Cerebellar nuclear complex (tissue), 1 donor: ENCODE data around the gene SPDYE11.
"Not testable (repeated sequence)": the region's sequence is repeated elsewhere in the genome, so short reads cannot be mapped to it uniquely, and the experiment has no call there.

Experiments used
- DNase-seq, 2 experiments: peaks; one replicate each; lab custom pipeline; 2025; lab: John Stamatoyannopoulos, UW

SPDYE11 gene, protein sequence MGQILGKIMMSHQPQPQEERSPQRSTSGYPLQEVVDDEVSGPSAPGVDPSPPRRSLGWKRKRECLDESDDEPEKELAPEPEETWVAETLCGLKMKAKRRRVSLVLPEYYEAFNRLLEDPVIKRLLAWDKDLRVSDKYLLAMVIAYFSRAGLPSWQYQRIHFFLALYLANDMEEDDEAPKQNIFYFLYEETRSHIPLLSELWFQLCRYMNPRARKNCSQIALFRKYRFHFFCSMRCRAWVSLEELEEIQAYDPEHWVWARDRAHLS

DNA sequence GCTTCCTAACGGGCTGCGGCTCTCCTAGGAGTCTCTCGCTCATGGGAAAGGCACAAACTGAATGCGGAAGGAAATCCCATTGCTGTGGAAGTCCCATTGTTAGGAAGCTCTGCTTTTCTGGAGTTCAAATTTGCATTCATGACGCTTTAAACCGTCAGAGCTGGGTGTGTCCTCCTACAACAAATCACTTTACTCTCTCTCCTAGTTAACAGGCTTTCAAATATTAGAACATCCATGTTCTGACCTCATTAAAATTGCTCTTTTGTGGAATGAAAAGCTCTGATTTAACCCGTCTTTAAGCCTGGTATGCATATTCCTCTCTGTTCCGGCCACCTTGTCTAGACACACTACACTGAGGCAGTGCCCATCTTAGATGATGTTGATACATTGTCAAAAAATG, at the start of gene SPDYE11:
Gene SPDYE11, minus strand, starts transcription at position 101 of the 400 bp plus-strand sequence. CDS start 1,800 bp downstream, outside the sequence.
- DNase-seq, result not testable (repeated sequence)

- DNase-seq, result not testable (repeated sequence)
These were observed 28.2 kb upstream of the SPDYE11 start, which contains the start of gene SPDYE9 for GRCh38 chr7:73085938-73086337. Gene SPDYE9, minus strand, starts transcription at chr7:73086038. Its CDS starts 1,800 bp downstream, at chr7:73084238.

DNA sequence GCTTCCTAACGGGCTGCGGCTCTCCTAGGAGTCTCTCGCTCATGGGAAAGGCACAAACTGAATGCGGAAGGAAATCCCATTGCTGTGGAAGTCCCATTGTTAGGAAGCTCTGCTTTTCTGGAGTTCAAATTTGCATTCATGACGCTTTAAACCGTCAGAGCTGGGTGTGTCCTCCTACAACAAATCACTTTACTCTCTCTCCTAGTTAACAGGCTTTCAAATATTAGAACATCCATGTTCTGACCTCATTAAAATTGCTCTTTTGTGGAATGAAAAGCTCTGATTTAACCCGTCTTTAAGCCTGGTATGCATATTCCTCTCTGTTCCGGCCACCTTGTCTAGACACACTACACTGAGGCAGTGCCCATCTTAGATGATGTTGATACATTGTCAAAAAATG, 28.0 kb downstream of the SPDYE11 start, which contains the start of gene SPDYE8:
Gene SPDYE8, minus strand, starts transcription at position 101 of the 400 bp plus-strand sequence. CDS start 1,800 bp downstream, outside the sequence.
- DNase-seq, result not testable (repeated sequence)

GRCh38 chr7:73006491-73006890, 51.2 kb downstream of the SPDYE11 start:
- DNase-seq, result not testable (repeated sequence)

DNA sequence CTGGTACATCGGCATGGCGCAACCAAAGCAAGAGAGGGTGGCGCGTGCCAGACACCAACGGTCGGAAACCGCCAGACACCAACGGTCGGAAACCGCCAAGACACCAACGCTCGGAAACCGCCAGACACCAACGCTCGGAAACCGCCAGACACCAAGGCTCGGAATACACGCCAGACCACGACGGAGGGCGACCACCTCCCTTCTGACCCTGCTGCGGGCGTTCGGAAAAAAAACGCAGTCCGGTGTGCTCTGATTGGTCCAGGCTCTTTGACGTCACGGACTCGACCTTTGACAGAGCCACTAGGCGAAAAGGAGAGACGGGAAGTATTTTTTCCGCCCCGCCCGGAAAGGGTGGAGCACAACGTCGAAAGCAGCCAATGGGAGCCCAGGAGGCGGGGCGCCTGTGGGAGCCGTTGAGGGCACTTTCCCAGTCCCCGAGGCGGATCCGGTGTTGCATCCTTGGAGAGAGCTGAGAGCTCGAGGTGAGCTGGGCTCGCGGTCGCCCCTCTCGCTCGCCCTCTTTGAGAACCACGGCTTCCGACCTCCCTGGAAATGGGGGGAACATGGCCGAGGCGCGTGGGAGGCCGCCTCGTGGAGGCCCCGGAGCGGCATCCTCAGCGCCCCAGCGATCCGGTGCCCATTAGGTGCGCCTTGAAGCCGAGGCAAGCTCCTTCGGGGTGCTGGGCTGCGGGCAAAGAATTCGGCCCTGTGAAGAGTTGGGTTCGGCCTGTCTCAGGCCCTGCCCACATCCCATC, 51.8 kb downstream of the SPDYE11 start:
- not testable (repeated sequence) for DNase-seq

DNA sequence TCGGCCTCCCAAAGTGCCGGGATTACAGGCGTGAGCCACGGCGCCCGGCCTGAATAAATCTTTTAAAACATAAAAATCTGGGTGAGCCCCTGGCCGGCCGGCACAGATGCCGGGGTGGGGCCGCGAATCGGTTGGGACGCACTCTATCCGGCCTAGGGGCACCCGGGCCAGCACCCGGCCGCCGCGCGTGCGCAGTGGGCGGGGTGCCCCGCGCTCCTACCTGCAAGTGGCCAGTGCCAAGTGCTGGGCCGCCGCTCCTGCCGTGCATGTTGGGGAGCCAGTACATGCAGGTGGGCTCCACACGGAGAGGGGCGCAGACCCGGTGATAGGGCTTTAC, 52.4 kb downstream of the SPDYE11 start:
- not testable (repeated sequence) for DNase-seq

DNA sequence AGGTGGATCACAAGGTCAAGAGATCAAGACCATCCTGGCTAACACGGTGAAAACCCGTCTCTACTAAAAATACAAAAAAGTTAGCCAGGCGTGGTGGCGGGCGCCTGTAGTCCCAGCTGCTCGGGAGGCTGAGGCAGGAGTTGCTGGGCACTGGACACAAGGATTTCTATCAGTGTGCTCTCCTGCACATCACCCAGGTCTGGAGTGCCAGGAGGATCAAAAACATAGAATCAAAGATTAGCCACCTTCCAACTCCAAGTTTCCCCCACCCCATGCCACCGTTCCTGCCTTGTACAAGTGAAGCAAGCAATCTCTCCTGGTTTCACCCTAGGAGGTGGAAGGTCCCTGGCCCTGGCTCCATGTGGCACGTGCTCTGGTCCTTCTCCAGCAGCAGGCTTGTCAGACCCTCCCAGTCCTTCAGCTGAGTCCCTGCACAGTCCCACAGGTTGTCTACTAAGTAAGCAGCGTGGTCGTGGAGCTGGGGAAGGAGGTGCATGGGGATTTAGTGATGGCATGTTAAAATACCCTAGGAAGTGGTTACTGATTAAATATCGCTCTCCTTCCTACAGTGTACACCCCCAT, 59.7 kb downstream of the SPDYE11 start:
- DNase-seq, result not testable (repeated sequence)
